WTC11 (cell line): Measurements from ENCODE around the gene PTPRN2. TPM values are rescaled to one million over a fixed set of nuclear protein-coding genes. Genes with fewer than 3 reads are reported as not detected.

Experiments used
- ATAC-seq: fragments of 200-7000 bp; cut with Tn5 transposase; 2 replicates; pipeline ENCODE4 v1.10.0; 2021; ENCODE audit warnings: mild to moderate bottlenecking, moderate library complexity
- CTCF ChIA-PET: fragments of 300-600 bp; sonication (Branson Sonifier 250); formaldehyde crosslinking; loops from one replicate; lab custom pipeline; 2021; ENCODE audit warnings: antibody characterized with exemption; lab: Charles Lee
- POLR2A ChIA-PET: fragments of 350-600 bp; sonication (Branson Sonifier 250); formaldehyde crosslinking; loops from one replicate; lab custom pipeline; 2021; ENCODE audit warnings: antibody characterized with exemption; lab: Charles Lee
- DNase-seq: peaks from one replicate; pipeline ENCODE4 v3.0.0; 2021; ENCODE audit warnings: low spot score
- H3K27ac Mint-ChIP-seq: 2 replicates; pipeline ENCODE4 v1.8.0; 2021; ENCODE audit warnings: mixed read lengths
- H3K27me3 Mint-ChIP-seq: 2 replicates; pipeline ENCODE4 v1.8.0; 2021; ENCODE audit warnings: low read depth, mild to moderate bottlenecking, moderate library complexity, mixed read lengths
- H3K36me3 Mint-ChIP-seq: 2 replicates; pipeline ENCODE4 v1.8.0; 2021; ENCODE audit warnings: mixed read lengths
- H3K4me1 Mint-ChIP-seq: 2 replicates; pipeline ENCODE4 v1.8.0; 2022; ENCODE audit warnings: mixed read lengths
- H3K4me3 Mint-ChIP-seq: 2 replicates; pipeline ENCODE4 v1.8.0; 2021; ENCODE audit warnings: mild to moderate bottlenecking, moderate library complexity, mixed read lengths
- H3K9me3 Mint-ChIP-seq: 2 replicates; pipeline ENCODE4 v1.8.0; 2021; ENCODE audit warnings: mixed read lengths
- FOXP1 ChIP-seq: sonication (generic); formaldehyde crosslinking; IDR thresholded peaks from 2 replicates; pipeline ENCODE4 v1.8.0; 2022; ENCODE audit warnings: missing genetic modification reagents, mild to moderate bottlenecking, moderate library complexity, borderline replicate concordance
- GABPB1 ChIP-seq: sonication (generic); formaldehyde crosslinking; IDR thresholded peaks from 2 replicates; pipeline ENCODE4 v1.8.1; 2023; ENCODE audit warnings: mild to moderate bottlenecking, missing genetic modification reagents
- OVOL2 ChIP-seq: fragments of 250-450 bp; sonication (Bioruptor Pico); IDR thresholded peaks from 2 replicates; pipeline ENCODE4 v1.9.0; 2021; ENCODE audit warnings: mild to moderate bottlenecking, borderline replicate concordance
- PRDM15 ChIP-seq: sonication (generic); formaldehyde crosslinking; IDR thresholded peaks from 2 replicates; pipeline ENCODE4 v1.8.0; 2022; ENCODE audit warnings: missing genetic modification reagents
- SOX15 ChIP-seq: fragments of 250-450 bp; sonication (Bioruptor Pico); IDR thresholded peaks from 2 replicates; pipeline ENCODE4 v1.9.0; 2021; ENCODE audit warnings: mild to moderate bottlenecking
- TEAD4 ChIP-seq: sonication (generic); formaldehyde crosslinking; IDR thresholded peaks from 2 replicates; pipeline ENCODE4 v1.8.0; 2022; ENCODE audit warnings: mild to moderate bottlenecking, missing genetic modification reagents
- ZNF219 ChIP-seq: sonication (generic); formaldehyde crosslinking; IDR thresholded peaks from 2 replicates; pipeline ENCODE4 v1.8.0; 2023; ENCODE audit warnings: missing genetic modification reagents, mild to moderate bottlenecking, borderline replicate concordance
- ZNF416 ChIP-seq: fragments of 250-450 bp; sonication (Bioruptor Pico); IDR thresholded peaks from 2 replicates; pipeline ENCODE4 v1.9.0; 2021; ENCODE audit warnings: mild to moderate bottlenecking, inconsistent platforms
- ZNF423 ChIP-seq: fragments of 250-450 bp; sonication (Bioruptor Pico); IDR thresholded peaks from 2 replicates; pipeline ENCODE4 v2.1.2; 2022; ENCODE audit warnings: mild to moderate bottlenecking, moderate library complexity
- ZNF425 ChIP-seq: fragments of 250-450 bp; sonication (Bioruptor Pico); conservative IDR thresholded peaks from 2 replicates; pipeline ENCODE4 v1.9.0; 2021; ENCODE audit warnings: mild to moderate bottlenecking
- ZNF532 ChIP-seq: fragments of 250-450 bp; sonication (Bioruptor Pico); IDR thresholded peaks from 2 replicates; pipeline ENCODE4 v1.9.0; 2021; ENCODE audit warnings: mild to moderate bottlenecking, borderline replicate concordance
- total RNA-seq: library from RNA; stranded (reverse); gene quantifications from 3 replicates; pipeline ENCODE4 v1.2.3, GENCODE V29; 2021
- TF ChIP-seq, protein P1 (sequence below): sonication (generic); formaldehyde crosslinking; IDR thresholded peaks from 2 replicates; pipeline ENCODE4 v1.8.1; 2022; ENCODE audit warnings: mild to moderate bottlenecking, missing genetic modification reagents, moderate library complexity, borderline replicate concordance

PTPRN2 gene
- total RNA-seq, 1 experiment from 2014 or later, result 4.7 TPM

DNA sequence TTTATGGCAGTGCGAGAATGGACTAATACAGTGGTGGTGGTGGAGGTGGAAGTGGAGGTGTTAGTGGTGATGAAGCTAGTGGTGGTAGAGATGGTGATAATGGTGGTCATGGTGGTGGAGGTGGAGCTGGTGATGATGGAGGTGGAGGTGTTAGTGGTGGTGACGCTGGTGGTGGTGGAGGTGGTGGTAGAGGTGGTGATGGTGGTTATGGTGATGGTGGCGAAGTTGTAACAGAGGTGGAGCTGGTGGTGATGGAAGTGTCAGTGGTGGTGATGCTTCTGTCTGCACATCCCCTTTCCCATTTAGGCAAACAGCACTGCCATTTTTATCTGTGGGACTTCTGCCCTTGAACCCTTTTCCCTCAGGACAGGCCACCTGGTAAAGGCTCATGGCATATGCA is 7.4 kb upstream of the PTPRN2 start:
- ChIA-PET POLR2A (no interaction called here), CTCF (no interaction called here)
- Mint-ChIP-seq H3K4me1 (0 out of 2 replicates have a peak, but pooled peaks cover 2% of the 10 kb centered on the region), H3K27me3 (no peaks in the 10 kb centered on the region), H3K36me3 (peaks cover 11% of the 10 kb centered on the region; the same call in 1 of the 2 replicates), H3K4me3 (no peak overlapping the region), H3K27ac (no peak overlapping the region), H3K9me3 (peaks cover 9% of the 10 kb centered on the region; the same call in 1 of the 2 replicates)
- DNase-seq (no peak), ATAC-seq (no peak; the same call in 1 of the 2 replicates)
- TF ChIP-seq FOXP1 (CRISPR knock-in tag) (no peak), TEAD4 (CRISPR knock-in tag) (no peak), PRDM15 (no peak)
- TF ChIP-seq, all 79 proteins: peak for 0

- ChIA-PET POLR2A (no interaction called here), CTCF (no interaction called here)
- Mint-ChIP-seq H3K27ac (no peak overlapping the region), H3K4me1 (peaks cover 7% of the 10 kb centered on the region; the same call in 1 of the 2 replicates), H3K9me3 (peaks cover 9% of the 10 kb centered on the region; the same call in 1 of the 2 replicates), H3K36me3 (peaks cover 11% of the 10 kb centered on the region; the same call in 1 of the 2 replicates), H3K4me3 (no peak overlapping the region), H3K27me3 (no peaks in the 10 kb centered on the region)
- DNase-seq (no peak), ATAC-seq (no peak)
- TF ChIP-seq GABPB1 (CRISPR knock-in tag) (peak; percentile 50; the same call in 1 of the 2 replicates), ZNF416 (CRISPR knock-in tag) (no peak), ZNF423 (CRISPR knock-in tag) (no peak), ZNF219 (CRISPR knock-in tag) (no peak), ZNF532 (CRISPR knock-in tag) (no peak), SOX15 (CRISPR knock-in tag) (no peak), OVOL2 (no peak), ZNF425 (no peak)
- TF ChIP-seq, protein P1, sequence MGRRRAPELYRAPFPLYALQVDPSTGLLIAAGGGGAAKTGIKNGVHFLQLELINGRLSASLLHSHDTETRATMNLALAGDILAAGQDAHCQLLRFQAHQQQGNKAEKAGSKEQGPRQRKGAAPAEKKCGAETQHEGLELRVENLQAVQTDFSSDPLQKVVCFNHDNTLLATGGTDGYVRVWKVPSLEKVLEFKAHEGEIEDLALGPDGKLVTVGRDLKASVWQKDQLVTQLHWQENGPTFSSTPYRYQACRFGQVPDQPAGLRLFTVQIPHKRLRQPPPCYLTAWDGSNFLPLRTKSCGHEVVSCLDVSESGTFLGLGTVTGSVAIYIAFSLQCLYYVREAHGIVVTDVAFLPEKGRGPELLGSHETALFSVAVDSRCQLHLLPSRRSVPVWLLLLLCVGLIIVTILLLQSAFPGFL (CRISPR knock-in tag), result no peak
These were observed 4.9 kb upstream of the PTPRN2 start for GRCh38 chr7:158592541-158592940.
